VCaP (cell line): Measurements from ENCODE around the gene CDRT4.
"Not testable (repeated sequence)": the region's sequence is repeated elsewhere in the genome, so short reads cannot be mapped to it uniquely, and the experiment has no call there.

Source experiments
- H3K27ac ChIP-seq: fragments of 450-650 bp; 2 replicates; pipeline ENCODE4 v1.5.1; 2017
- CTCF ChIP-seq: fragments of 450-650 bp; conservative IDR thresholded peaks from 2 replicates; pipeline ENCODE4 v1.5.1; 2017; ENCODE audit warnings: mild to moderate bottlenecking, moderate library complexity

The CDRT4 gene

GRCh38 chr17:15448580-15448956, 18.9 kb downstream of the CDRT4 start:
- TF ChIP-seq CTCF, result no peak

GRCh38 chr17:15447928-15448579, 19.4 kb downstream of the CDRT4 start:
- no peak for TF ChIP-seq CTCF
- H3K27ac ChIP-seq, result no peak overlapping the region

More at GRCh38 chr17:15448580-15448956, 18.9 kb downstream of the CDRT4 start:
- H3K27ac ChIP-seq, result no peak overlapping the region

- no peak for TF ChIP-seq CTCF
- no peak overlapping the region for H3K27ac ChIP-seq
Observed at GRCh38 chr17:15446036-15446435, 21.4 kb downstream of the CDRT4 start.

GRCh38 chr17:15444805-15445204, 22.6 kb downstream of the CDRT4 start:
- H3K27ac ChIP-seq, result no peak overlapping the region
- no peak for TF ChIP-seq CTCF

- TF ChIP-seq CTCF, result no peak
Observed at GRCh38 chr17:15442311-15443180, 24.9 kb downstream of the CDRT4 start.

GRCh38 chr17:15441315-15441714, 26.1 kb downstream of the CDRT4 start:
- no peak overlapping the region for H3K27ac ChIP-seq
- TF ChIP-seq CTCF, result no peak

More at GRCh38 chr17:15442311-15443180, 24.9 kb downstream of the CDRT4 start:
- no peak overlapping the region for H3K27ac ChIP-seq

- TF ChIP-seq CTCF, result no peak
- no peak overlapping the region for H3K27ac ChIP-seq
Observed at GRCh38 chr17:15440347-15440746, 27.1 kb downstream of the CDRT4 start.

GRCh38 chr17:15439205-15439985, 28.0 kb downstream of the CDRT4 start:
- not testable (repeated sequence) for H3K27ac ChIP-seq
